Small intestine (tissue), 7 donors: ENCODE measurements around the gene DSCAML1. TPM values are rescaled to one million over a fixed set of nuclear protein-coding genes. Genes with fewer than 3 reads are reported as not detected.
A peak's percentile ranks its signal among the peaks of the same experiment; 100 is the strongest.

Experiments used
- DNase-seq, 2 donors: peaks; one replicate each; pipeline versions ENCODE4 v3.0.0 to v3.0.0-alpha.2; 2013
- FAIRE-seq: peaks from 2 replicates; lab custom pipeline; 2012; peaks lifted over from hg19 to GRCh38; lab: Jason Lieb, UNC
- H3K27ac ChIP-seq, 3 donors: one replicate each; pipeline ENCODE4 v1.5.1; 2013; ENCODE audit warnings: low read length in 2 of 3, mild to moderate bottlenecking in 2 of 3, control low read depth in 1 of 3, inconsistent platforms in 1 of 3, low read depth in 1 of 3, moderate library complexity in 1 of 3
- H3K27me3 ChIP-seq, 3 donors: one replicate each; pipeline ENCODE4 v1.6.1; 2013; ENCODE audit warnings: low read length in 3 of 3, inconsistent platforms in 1 of 3; ENCODE audit not compliant: control insufficient read depth in 3 of 3, insufficient read depth in 3 of 3
- H3K36me3 ChIP-seq, 3 donors: one replicate each; pipeline ENCODE4 v1.6.1; 2013; ENCODE audit warnings: low read length in 3 of 3, inconsistent platforms in 1 of 3, low read depth in 1 of 3, mild to moderate bottlenecking in 1 of 3, moderate library complexity in 1 of 3; ENCODE audit not compliant: control insufficient read depth in 3 of 3, insufficient read depth in 2 of 3
- H3K4me1 ChIP-seq, 3 donors: one replicate each; pipeline ENCODE4 v1.6.1; 2013; ENCODE audit warnings: low read length in 2 of 3, inconsistent platforms in 1 of 3, low read depth in 1 of 3, mild to moderate bottlenecking in 1 of 3, moderate library complexity in 1 of 3; ENCODE audit not compliant: control insufficient read depth in 3 of 3, insufficient read depth in 2 of 3
- H3K4me3 ChIP-seq, 3 donors: one replicate each; pipeline ENCODE4 v1.5.1; 2013; ENCODE audit warnings: low read length in 3 of 3, control low read depth in 1 of 3, inconsistent platforms in 1 of 3, low read depth in 1 of 3, mild to moderate bottlenecking in 1 of 3, moderate library complexity in 1 of 3
- H3K9me3 ChIP-seq, 2 donors: one replicate each; pipeline ENCODE4 v1.6.1; 2013; ENCODE audit warnings: low read depth in 1 of 2, low read length in 1 of 2; ENCODE audit not compliant: control insufficient read depth in 2 of 2, insufficient read depth in 1 of 2
- whole genome bisulfite sequencing, 3 donors: extraction: QIAGEN DNeasy Blood & Tissue Kit; methylation state at CpG; one replicate each; pipeline ENCODE4 v1.1.7; 2013; 5-methylcytosine and 5-hydroxymethylcytosine counted together
- polyA plus RNA-seq, 4 donors: library from polyadenylated mRNA; stranded (reverse) in 3 of 4; unstranded in 1 of 4; fragments of 200-250 nt in 3 of 4; fragments of 120-200 nt in 1 of 4; gene quantifications; one replicate each; pipeline versions ENCODE4 v1.2.1 to v1.2.3, GENCODE V29; 2013
- donor health status: healthy with polysubstance abuse.
- donor health status: control.
- donor health status: control.
- donor health status: Bipolar disorder and iron deficiency.
- donor health status: healthy.

DSCAML1 gene
- polyA plus RNA-seq, 4 donors: under 0.01 to 3.3 (median 0.22) TPM; not detected in 1

- FAIRE-seq (no peak), DNase-seq (no peak)
- Histone ChIP-seq H3K4me1 (peaks cover 0 to 8% (median 0%) of the 10 kb centered on the region in 3 donors), H3K36me3 (peaks cover 0 to 5% (median 0%) of the 10 kb centered on the region in 3 donors), H3K27ac (no peak overlapping the region), H3K4me3 (no peak overlapping the region), H3K9me3 (no peaks in the 10 kb centered on the region), H3K27me3 (no peaks in the 10 kb centered on the region)
- 54 to 62% (median 60%) methylated on average over 12 of the region's 12 CpGs for WGBS, 3 donors
These were observed 268.8 kb downstream of the DSCAML1 start for GRCh38 chr11:117528097-117528721.

- no peak overlapping the region for H3K27ac ChIP-seq
- H3K9me3 ChIP-seq: no peaks in the 10 kb centered on the region
- 53 to 70% (median 53%) methylated on average over 7 of the region's 7 CpGs for WGBS, 3 donors
- H3K4me1 ChIP-seq: peaks cover 0 to 18% (median 0%) of the 10 kb centered on the region in 3 donors
- no peak overlapping the region for H3K4me3 ChIP-seq
- no peak for FAIRE-seq
- peaks cover 0 to 5% (median 0%) of the 10 kb centered on the region in 3 donors for H3K36me3 ChIP-seq
- H3K27me3 ChIP-seq: no peaks in the 10 kb centered on the region
- no peak for DNase-seq
These were observed 269.7 kb downstream of the DSCAML1 start for GRCh38 chr11:117527271-117527670.

GRCh38 chr11:117525866-117526542, 271.0 kb downstream of the DSCAML1 start:
- Histone ChIP-seq H3K36me3 (peaks cover 0 to 6% (median 0%) of the 10 kb centered on the region in 3 donors), H3K4me3 (no peak overlapping the region), H3K27me3 (no peaks in the 10 kb centered on the region), H3K27ac (no peak overlapping the region), H3K4me1 (peaks cover 0 to 27% (median 0%) of the 10 kb centered on the region in 3 donors), H3K9me3 (no peaks in the 10 kb centered on the region)
- DNase-seq: no peak
- no peak for FAIRE-seq
- WGBS, 3 donors: 91 to 93% (median 92%) methylated on average over 10 of the region's 10 CpGs

- Histone ChIP-seq H3K4me3 (no peak overlapping the region), H3K27ac (no peak overlapping the region), H3K4me1 (peaks cover 0 to 41% (median 3%) of the 10 kb centered on the region in 3 donors), H3K36me3 (peaks cover 0 to 8% (median 0%) of the 10 kb centered on the region in 3 donors), H3K9me3 (no peaks in the 10 kb centered on the region), H3K27me3 (no peaks in the 10 kb centered on the region)
- WGBS, 3 donors: 90 to 92% (median 91%) methylated on average over 24 of the region's 24 CpGs
- no peak for FAIRE-seq
- no peak for DNase-seq
These were observed 272.4 kb downstream of the DSCAML1 start for GRCh38 chr11:117524468-117525183.

GRCh38 chr11:117523680-117524079, 273.3 kb downstream of the DSCAML1 start:
- WGBS, 3 donors: 68 to 79% (median 77%) methylated on average over 3 of the region's 3 CpGs
- H3K4me1 ChIP-seq: peaks cover 0 to 49% (median 3%) of the 10 kb centered on the region in 3 donors
- H3K4me3 ChIP-seq: no peak overlapping the region
- H3K9me3 ChIP-seq: no peaks in the 10 kb centered on the region
- FAIRE-seq: no peak
- no peaks in the 10 kb centered on the region for H3K27me3 ChIP-seq
- H3K36me3 ChIP-seq: peaks cover 0 to 8% (median 0%) of the 10 kb centered on the region in 3 donors
- DNase-seq: no peak
- H3K27ac ChIP-seq: no peak overlapping the region

- H3K9me3 ChIP-seq: no peaks in the 10 kb centered on the region
- no peak overlapping the region for H3K27ac ChIP-seq
- no peak overlapping the region for H3K4me3 ChIP-seq
- DNase-seq (no peak), FAIRE-seq (no peak)
- 62 to 97% (median 94%) methylated on average over 4 of the region's 4 CpGs for WGBS, 3 donors
- peaks cover 0 to 15% (median 0%) of the 10 kb centered on the region in 3 donors for H3K36me3 ChIP-seq
- H3K4me1 ChIP-seq: peaks cover 0 to 62% (median 3%) of the 10 kb centered on the region in 3 donors
- H3K27me3 ChIP-seq: no peaks in the 10 kb centered on the region
These were observed 275.0 kb downstream of the DSCAML1 start for GRCh38 chr11:117521974-117522373.

GRCh38 chr11:117520966-117521365, 276.1 kb downstream of the DSCAML1 start:
- no peak for FAIRE-seq
- Histone ChIP-seq H3K4me1 (peaks cover 0 to 62% (median 3%) of the 10 kb centered on the region in 3 donors), H3K9me3 (no peaks in the 10 kb centered on the region), H3K36me3 (peaks cover 0 to 15% (median 0%) of the 10 kb centered on the region in 3 donors), H3K4me3 (no peak overlapping the region), H3K27me3 (no peaks in the 10 kb centered on the region), H3K27ac (peak overlapping the region in 1 of 3 donors; percentile 92)
- DNase-seq: no peak
- 90 to 95% (median 94%) methylated on average over 21 of the region's 21 CpGs for WGBS, 3 donors

GRCh38 chr11:117520201-117520600, 276.8 kb downstream of the DSCAML1 start:
- H3K27me3 ChIP-seq: no peaks in the 10 kb centered on the region
- peaks cover 0 to 62% (median 3%) of the 10 kb centered on the region in 3 donors for H3K4me1 ChIP-seq
- FAIRE-seq (no peak), DNase-seq (peak; percentile 46 to 64)
- no peaks in the 10 kb centered on the region for H3K9me3 ChIP-seq
- H3K4me3 ChIP-seq: no peak overlapping the region
- peak overlapping the region in 2 of 3 donors; percentile 6 to 92 for H3K27ac ChIP-seq
- peaks cover 0 to 15% (median 0%) of the 10 kb centered on the region in 3 donors for H3K36me3 ChIP-seq
- 46 to 69% (median 53%) methylated on average over 3 of the region's 3 CpGs for WGBS, 3 donors
